ENCODE results near the gene LRRC23. TPM values are rescaled to one million over a fixed set of nuclear protein-coding genes. Genes with fewer than 3 reads are reported as not detected.

LRRC23 gene
- total RNA-seq, 1 experiment from 2014 or later = 5.1 TPM

- ChIA-PET CTCF (no interaction called here), POLR2A (ENCODE audit: unreplicated experiment) (no interaction called here)
- Histone ChIP-seq H3K27me3 (ENCODE audit: low read length) (no peaks in the 10 kb centered on the region), H3K9me2 (replicated peaks; ENCODE audit: low read length) (no peaks in the 10 kb centered on the region), H3K36me3 (ENCODE audit: low read depth, low read length) (no peaks in the 10 kb centered on the region), H3K9me3 (ENCODE audit: low read length) (no peaks in the 10 kb centered on the region), H3K4me3 (ENCODE audit: low read length) (no peak within 1 kb of the TSS), H3K4me2 (ENCODE audit: low read length) (no peak within 1 kb of the TSS), H3K4me1 (ENCODE audit: insufficient read depth, low read length) (peaks cover 5% of the 10 kb centered on the region), H3K9ac (ENCODE audit: low read length) (no peak within 1 kb of the TSS), H4K20me1 (ENCODE audit: low read length) (no peaks in the 10 kb centered on the region), H3F3A (ENCODE audit: low read length, unreplicated experiment) (no peaks in the 10 kb centered on the region), H3K27ac (ENCODE audit: low read length) (no peak within 1 kb of the TSS), H2AFZ (ENCODE audit: low read length) (no peak within 1 kb of the TSS), H3K79me2 (ENCODE audit: low read length) (no peaks in the 10 kb centered on the region)
- ATAC-seq (no peak), DNase-seq (no peak)
- no TSS peak for BruUV-seq (replicated peaks)
- TF ChIP-seq, protein P1, sequence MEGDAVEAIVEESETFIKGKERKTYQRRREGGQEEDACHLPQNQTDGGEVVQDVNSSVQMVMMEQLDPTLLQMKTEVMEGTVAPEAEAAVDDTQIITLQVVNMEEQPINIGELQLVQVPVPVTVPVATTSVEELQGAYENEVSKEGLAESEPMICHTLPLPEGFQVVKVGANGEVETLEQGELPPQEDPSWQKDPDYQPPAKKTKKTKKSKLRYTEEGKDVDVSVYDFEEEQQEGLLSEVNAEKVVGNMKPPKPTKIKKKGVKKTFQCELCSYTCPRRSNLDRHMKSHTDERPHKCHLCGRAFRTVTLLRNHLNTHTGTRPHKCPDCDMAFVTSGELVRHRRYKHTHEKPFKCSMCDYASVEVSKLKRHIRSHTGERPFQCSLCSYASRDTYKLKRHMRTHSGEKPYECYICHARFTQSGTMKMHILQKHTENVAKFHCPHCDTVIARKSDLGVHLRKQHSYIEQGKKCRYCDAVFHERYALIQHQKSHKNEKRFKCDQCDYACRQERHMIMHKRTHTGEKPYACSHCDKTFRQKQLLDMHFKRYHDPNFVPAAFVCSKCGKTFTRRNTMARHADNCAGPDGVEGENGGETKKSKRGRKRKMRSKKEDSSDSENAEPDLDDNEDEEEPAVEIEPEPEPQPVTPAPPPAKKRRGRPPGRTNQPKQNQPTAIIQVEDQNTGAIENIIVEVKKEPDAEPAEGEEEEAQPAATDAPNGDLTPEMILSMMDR (conservative IDR thresholded peaks at IDR 0.05; ENCODE audit: low read depth, low read length) = no peak
- TF ChIP-seq EZH2 (IDR thresholded peaks at IDR 0.05; ENCODE audit: low read length, unreplicated experiment) (no peak), EZH2phosphoT487 (IDR thresholded peaks at IDR 0.05; ENCODE audit: borderline replicate concordance, low read length) (no peak)
- intact Hi-C loops (cut with micrococcal nuclease) = no loop called here
Observed at GRCh38 chr12:6950811-6951540, 46.4 kb downstream of the LRRC23 start, which contains the start of gene PTPN6. Gene PTPN6, plus strand, starts transcription at chr12:6951356. Its CDS starts 157 bp downstream, at chr12:6951513.

DNA sequence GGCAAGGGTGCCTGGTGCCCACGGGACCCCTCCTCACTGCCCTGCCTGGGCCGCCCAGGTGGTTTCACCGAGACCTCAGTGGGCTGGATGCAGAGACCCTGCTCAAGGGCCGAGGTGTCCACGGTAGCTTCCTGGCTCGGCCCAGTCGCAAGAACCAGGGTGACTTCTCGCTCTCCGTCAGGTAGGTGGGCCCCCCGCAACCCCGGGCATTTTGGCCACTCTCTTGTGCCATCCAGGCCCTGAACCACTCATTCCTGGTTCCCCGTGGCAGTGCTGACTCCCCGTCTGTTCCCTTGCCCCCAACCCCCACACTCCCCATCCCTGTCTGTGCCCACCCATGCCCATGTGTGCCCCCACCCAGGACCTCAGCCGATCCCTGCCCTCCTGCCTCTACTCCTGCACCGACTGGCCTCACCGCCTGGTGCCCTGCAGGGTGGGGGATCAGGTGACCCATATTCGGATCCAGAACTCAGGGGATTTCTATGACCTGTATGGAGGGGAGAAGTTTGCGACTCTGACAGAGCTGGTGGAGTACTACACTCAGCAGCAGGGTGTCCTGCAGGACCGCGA lies 47.0 kb downstream of the LRRC23 start:
- CTCF ChIA-PET = no interaction called here

More for the DNA sequence above, 47.0 kb downstream of the LRRC23 start:
- POLR2A ChIA-PET (ENCODE audit: unreplicated experiment) = no interaction called here
- 0 out of 2 replicates have a peak, but pooled peaks cover 3% of the 10 kb centered on the region for H3K4me1 ChIP-seq (ENCODE audit: insufficient read depth, low read length)
- H3K27ac ChIP-seq (ENCODE audit: low read length) = no peak overlapping the region
- no peak overlapping the region for H3K4me3 ChIP-seq (ENCODE audit: low read length)
- DNase-seq (no peak), ATAC-seq (no peak)
- TF ChIP-seq EZH2 (IDR thresholded peaks at IDR 0.05; ENCODE audit: low read length, unreplicated experiment) (no peak), EZH2phosphoT487 (IDR thresholded peaks at IDR 0.05; ENCODE audit: borderline replicate concordance, low read length) (no peak)
- TF ChIP-seq, protein P1 (conservative IDR thresholded peaks at IDR 0.05; ENCODE audit: low read depth, low read length) = no peak
- no peak overlapping the region for H3K9ac ChIP-seq (ENCODE audit: low read length)
- intact Hi-C loops (cut with micrococcal nuclease) = no loop called here
- no peaks in the 10 kb centered on the region for H4K20me1 ChIP-seq (ENCODE audit: low read length)
- H3K4me2 ChIP-seq (ENCODE audit: low read length) = no peak overlapping the region
- H2AFZ ChIP-seq (ENCODE audit: low read length) = no peak overlapping the region
- no peaks in the 10 kb centered on the region for H3K27me3 ChIP-seq (ENCODE audit: low read length)
- H3K36me3 ChIP-seq (ENCODE audit: low read depth, low read length) = no peaks in the 10 kb centered on the region
- no TSS peak for BruUV-seq (replicated peaks)
- no peaks in the 10 kb centered on the region for H3K9me3 ChIP-seq (ENCODE audit: low read length)
- H3K9me2 ChIP-seq (replicated peaks; ENCODE audit: low read length) = no peaks in the 10 kb centered on the region
- H3K79me2 ChIP-seq (ENCODE audit: low read length) = no peaks in the 10 kb centered on the region
- no peaks in the 10 kb centered on the region for H3F3A ChIP-seq (ENCODE audit: low read length, unreplicated experiment)

Data from PC-3 (cell line).